ENCODE results near the gene MUC5AC. TPM values are rescaled to one million over a fixed set of nuclear protein-coding genes. Genes with fewer than 3 reads are reported as not detected.
A peak's percentile ranks its signal among the peaks of the same experiment; 100 is the strongest.

The MUC5AC gene
- total RNA-seq, 3 donors from 2014 or later: under 0.01 TPM; not detected in 1

DNA sequence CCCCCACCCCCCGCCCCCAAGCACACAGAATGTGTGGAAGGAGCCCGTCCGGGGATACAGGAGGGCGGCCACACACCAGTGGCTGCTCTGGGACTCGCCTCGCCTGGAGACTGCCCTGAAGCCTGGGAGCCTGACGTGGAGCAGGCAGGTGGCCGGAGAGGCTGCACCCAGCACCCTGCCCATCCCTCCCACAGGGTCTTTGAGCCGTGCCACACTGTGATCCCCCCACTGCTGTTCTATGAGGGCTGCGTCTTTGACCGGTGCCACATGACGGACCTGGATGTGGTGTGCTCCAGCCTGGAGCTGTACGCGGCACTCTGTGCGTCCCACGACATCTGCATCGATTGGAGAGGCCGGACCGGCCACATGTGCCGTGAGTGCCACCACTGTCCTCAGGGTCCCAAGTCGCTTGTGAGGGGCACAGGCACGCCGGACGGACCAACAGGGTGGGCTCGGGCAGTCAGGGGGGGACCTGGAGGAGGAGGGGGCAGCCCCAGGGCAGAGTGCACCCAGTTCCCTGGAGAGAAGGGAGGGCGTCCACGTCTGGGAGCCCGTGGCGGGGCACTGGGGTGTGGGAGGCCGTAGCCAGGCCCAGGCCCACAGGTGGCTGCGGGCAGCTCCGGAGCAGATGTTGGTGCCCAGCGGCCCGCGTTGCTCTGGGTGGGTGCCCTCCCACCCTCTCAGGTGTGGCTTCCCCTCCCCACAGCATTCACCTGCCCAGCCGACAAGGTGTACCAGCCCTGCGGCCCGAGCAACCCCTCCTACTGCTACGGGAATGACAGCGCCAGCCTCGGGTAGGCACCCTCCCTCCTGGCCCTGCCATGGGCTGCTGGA, 38.1 kb downstream of the MUC5AC start:
- Mint-ChIP-seq H3K4me3 (no peak overlapping the region), H3K36me3 (ENCODE audit: insufficient read depth) (no peaks in the 10 kb centered on the region), H3K9me3 (no peaks in the 10 kb centered on the region), H3K4me1 (ENCODE audit: low read depth) (no peaks in the 10 kb centered on the region), H3K27me3 (ENCODE audit: low read depth) (peaks cover 6% of the 10 kb centered on the region)
- DNase-seq (peak; percentile 3), ATAC-seq (no peak)

DNA sequence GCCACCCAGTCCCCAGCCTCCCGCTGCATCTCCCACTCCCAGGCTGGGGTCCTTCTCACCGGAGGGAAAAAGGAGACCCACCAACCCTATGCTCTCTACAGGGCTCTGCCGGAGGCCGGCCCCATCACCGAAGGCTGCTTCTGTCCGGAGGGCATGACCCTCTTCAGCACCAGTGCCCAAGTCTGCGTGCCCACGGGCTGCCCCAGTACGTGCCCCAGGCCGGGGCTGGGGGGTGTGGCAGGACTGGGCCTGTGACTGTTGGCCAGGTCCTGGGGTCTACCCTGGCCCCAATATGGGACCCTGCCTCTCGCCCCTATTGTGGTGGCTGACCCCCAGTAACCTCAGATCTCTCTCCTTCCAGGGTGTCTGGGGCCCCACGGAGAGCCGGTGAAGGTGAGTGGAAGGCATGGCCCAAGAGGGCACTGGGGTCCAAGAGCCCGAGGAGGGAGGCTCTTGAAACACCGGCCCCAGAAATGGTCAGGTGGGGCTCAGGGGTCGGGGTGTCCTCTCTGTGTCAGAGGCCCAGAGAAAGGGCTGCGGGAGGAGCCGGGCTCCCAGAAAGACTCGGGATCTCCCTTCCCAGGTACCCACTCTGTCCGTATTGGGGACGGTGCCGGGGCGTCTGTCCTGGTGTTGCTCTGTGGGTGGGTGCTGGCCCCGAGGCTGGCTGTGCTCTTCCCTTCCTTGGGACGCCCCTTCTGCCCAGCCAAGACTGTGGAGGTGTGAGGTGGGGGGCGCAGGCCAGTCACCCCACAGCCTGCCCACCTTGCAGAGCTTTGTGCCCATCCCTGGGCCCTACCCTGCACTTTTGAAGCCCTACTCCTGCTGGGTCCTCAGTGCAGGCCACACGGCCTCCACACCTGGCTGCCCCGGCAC, 39.0 kb downstream of the MUC5AC start:
- DNase-seq (peak; percentile 3), ATAC-seq (no peak)
- Mint-ChIP-seq H3K4me3 (no peak overlapping the region), H3K9me3 (no peaks in the 10 kb centered on the region), H3K4me1 (ENCODE audit: low read depth) (no peaks in the 10 kb centered on the region), H3K36me3 (ENCODE audit: insufficient read depth) (no peaks in the 10 kb centered on the region), H3K27me3 (ENCODE audit: low read depth) (peaks cover 6% of the 10 kb centered on the region)

DNA sequence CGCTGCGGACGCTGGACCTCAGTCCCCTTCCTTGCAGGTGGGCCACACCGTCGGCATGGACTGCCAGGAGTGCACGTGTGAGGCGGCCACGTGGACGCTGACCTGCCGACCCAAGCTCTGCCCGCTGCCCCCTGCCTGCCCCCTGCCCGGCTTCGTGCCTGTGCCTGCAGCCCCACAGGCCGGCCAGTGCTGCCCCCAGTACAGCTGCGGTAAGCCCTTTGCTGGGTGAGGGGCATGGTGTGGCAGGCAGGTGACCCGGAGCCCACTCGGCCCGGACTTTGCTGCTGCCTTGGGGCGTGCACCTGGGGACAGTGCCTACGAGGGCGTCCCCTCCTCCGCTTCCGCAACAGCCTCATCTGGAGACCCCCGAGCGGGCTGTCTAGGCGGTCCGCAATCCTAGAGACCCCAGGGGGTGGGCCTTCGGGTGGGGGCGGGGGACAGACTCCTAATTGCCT, 39.7 kb downstream of the MUC5AC start:
- no peak overlapping the region for H3K4me3 Mint-ChIP-seq

DNA sequence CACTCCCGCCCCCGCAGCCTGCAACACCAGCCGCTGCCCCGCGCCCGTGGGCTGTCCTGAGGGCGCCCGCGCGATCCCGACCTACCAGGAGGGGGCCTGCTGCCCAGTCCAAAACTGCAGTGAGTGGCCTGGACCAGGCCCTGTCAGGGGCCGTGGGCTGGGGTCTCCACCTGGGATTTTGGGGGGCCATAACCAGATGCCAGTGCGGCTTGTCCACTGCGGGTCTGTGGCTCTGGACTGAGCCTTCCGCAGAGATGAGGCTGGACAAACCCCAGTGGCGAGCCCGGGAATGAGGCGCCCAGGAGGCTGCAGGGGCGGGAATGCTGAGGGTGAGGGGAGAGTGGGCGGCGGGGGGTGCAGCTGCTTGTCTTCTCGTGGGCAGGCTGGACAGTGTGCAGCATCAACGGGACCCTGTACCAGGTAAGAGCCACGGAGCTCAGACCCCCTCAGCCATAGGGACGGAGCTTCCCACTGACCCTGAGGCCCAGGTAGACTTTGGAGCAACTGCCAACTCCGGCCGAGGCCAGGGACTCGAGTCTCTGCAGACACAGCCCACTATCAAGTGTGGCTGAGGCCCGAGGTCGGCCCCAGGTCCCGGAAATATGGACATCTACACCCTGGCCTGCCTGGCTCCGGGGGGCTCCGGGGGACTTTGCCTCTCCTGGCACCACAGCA, 40.3 kb downstream of the MUC5AC start:
- ATAC-seq (no peak), DNase-seq (peak; percentile 2)
- H3K4me3 Mint-ChIP-seq: no peak overlapping the region

More for the DNA sequence above, 39.7 kb downstream of the MUC5AC start:
- no peaks in the 10 kb centered on the region for H3K9me3 Mint-ChIP-seq
- H3K27me3 Mint-ChIP-seq (ENCODE audit: low read depth): peaks cover 6% of the 10 kb centered on the region
- no peaks in the 10 kb centered on the region for H3K4me1 Mint-ChIP-seq (ENCODE audit: low read depth)
- no peaks in the 10 kb centered on the region for H3K36me3 Mint-ChIP-seq (ENCODE audit: insufficient read depth)
- ATAC-seq (no peak), DNase-seq (peak; percentile 3)

DNA sequence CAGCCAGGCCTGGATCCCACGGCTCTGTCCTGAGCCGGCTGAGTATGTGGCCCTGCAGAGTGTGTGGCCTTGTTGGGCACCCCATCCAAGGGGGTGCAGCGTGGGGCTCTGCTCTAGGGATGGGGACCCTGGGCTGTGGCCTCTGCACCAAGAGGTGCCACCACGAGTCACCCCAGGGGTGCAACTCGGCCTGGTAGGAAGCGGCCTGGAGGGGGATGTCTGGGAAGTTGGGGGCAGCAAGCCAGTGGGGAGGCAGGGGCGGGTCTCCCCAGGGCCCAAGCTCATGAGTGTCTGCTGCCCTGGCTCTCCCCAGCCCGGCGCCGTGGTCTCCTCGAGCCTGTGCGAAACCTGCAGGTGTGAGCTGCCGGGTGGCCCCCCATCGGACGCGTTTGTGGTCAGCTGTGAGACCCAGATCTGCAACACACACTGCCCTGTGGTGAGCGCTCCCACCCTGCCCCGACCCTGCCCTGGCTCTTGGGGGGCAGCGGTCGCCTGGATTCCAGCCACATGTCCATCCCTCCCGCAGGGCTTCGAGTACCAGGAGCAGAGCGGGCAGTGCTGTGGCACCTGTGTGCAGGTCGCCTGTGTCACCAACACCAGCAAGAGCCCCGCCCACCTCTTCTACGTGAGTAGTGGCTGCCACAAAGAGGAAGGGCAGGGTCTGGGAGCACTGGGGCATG, 40.9 kb downstream of the MUC5AC start:
- Mint-ChIP-seq H3K4me1 (ENCODE audit: low read depth) (no peaks in the 10 kb centered on the region), H3K9me3 (no peaks in the 10 kb centered on the region), H3K36me3 (ENCODE audit: insufficient read depth) (no peaks in the 10 kb centered on the region), H3K4me3 (no peak overlapping the region), H3K27me3 (ENCODE audit: low read depth) (peaks cover 6% of the 10 kb centered on the region)
- ATAC-seq (no peak), DNase-seq (peak; percentile 3)

More for the DNA sequence above, 40.3 kb downstream of the MUC5AC start:
- no peaks in the 10 kb centered on the region for H3K36me3 Mint-ChIP-seq (ENCODE audit: insufficient read depth)
- H3K9me3 Mint-ChIP-seq: no peaks in the 10 kb centered on the region
- peaks cover 6% of the 10 kb centered on the region for H3K27me3 Mint-ChIP-seq (ENCODE audit: low read depth)
- H3K4me1 Mint-ChIP-seq (ENCODE audit: low read depth): no peaks in the 10 kb centered on the region

DNA sequence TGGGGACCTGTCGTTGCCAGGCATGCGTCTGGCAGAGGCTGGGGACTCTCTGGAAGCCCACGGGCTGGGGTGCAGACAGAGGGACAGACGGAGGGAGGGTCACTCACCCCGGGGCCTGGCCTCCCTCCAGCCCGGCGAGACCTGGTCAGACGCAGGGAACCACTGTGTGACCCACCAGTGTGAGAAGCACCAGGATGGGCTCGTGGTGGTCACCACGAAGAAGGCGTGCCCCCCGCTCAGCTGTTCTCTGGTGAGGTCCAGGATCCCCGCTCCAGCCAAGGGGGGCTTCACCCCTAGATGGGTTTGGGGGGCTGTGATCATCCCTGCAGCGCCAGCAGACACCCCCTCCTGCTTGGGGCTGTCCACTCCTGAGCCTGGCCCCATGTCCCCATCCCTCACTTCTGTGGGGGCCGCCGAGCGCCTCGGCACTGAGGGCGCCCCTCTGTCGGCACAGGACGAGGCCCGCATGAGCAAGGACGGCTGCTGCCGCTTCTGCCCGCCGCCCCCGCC, 41.5 kb downstream of the MUC5AC start:
- DNase-seq: no peak

DNA sequence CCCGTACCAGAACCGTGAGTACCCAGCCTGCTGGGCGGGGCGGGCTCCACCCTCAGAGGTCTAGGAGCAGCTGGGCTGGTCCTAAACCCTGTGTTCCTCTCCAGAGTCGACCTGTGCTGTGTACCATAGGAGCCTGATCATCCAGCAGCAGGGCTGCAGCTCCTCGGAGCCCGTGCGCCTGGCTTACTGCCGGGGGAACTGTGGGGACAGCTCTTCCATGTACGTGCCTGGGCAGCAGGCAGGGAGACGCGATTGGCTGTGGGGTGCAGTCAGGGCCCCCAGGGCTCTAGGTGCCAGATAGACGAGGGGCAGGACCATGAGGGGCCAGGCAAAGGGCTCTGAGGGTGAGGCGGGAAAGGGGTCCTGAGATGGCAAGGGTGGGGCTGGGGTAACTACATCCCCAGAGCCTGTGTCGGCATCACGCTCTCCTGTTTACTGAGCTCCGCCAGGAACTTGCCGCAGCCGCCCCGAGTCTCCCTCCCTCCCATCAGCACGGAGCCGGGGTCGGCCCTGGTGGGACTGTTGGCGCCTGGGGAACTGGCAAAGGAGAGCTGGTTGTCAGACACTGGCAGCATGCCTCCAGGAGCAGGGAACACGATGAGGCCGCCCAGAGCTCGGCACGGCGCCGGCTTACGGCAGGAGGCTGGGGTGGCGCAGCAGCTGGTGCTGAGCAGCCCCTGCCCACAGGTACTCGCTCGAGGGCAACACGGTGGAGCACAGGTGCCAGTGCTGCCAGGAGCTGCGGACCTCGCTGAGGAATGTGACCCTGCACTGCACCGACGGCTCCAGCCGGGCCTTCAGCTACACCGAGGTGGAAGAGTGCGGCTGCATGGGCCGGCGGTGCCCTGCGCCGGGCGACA, 42.2 kb downstream of the MUC5AC start:
- peaks cover 6% of the 10 kb centered on the region for H3K27me3 Mint-ChIP-seq (ENCODE audit: low read depth)
- DNase-seq: peak; percentile 3

More for the DNA sequence above, 41.5 kb downstream of the MUC5AC start:
- peaks cover 6% of the 10 kb centered on the region for H3K27me3 Mint-ChIP-seq (ENCODE audit: low read depth)
- H3K36me3 Mint-ChIP-seq (ENCODE audit: insufficient read depth): no peaks in the 10 kb centered on the region
- no peak for ATAC-seq
- H3K4me3 Mint-ChIP-seq: no peak overlapping the region
- H3K9me3 Mint-ChIP-seq: no peaks in the 10 kb centered on the region
- H3K4me1 Mint-ChIP-seq (ENCODE audit: low read depth): no peaks in the 10 kb centered on the region

DNA sequence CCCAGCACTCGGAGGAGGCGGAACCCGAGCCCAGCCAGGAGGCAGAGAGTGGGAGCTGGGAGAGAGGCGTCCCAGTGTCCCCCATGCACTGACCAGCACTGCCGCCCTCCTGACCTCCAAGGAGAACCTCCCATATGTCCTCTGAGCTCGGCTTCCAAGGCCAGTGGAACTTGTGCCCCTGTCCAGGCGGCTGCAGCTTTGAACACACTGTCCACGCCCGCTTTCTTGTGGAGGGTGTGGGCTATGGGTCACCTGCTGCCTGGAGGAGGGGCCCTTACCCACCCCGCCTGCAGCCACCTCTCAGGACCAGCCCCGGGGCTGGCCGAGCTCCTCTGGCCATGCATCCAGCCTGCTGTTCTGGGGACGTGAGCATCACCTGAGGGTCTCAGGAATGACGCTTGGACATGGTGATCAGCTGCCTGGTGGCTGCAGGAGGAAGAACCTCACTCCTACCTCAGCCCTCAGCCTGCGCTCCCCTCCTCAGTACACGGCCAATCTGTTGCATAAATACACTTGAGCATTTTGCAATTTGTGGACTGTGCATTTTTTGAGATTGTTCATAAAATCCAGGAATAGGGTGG, 42.9 kb downstream of the MUC5AC start:
- DNase-seq: peak; percentile 2
- H3K9me3 Mint-ChIP-seq: no peaks in the 10 kb centered on the region
- no peaks in the 10 kb centered on the region for H3K36me3 Mint-ChIP-seq (ENCODE audit: insufficient read depth)
- peaks cover 6% of the 10 kb centered on the region for H3K27me3 Mint-ChIP-seq (ENCODE audit: low read depth)
- no peaks in the 10 kb centered on the region for H3K4me1 Mint-ChIP-seq (ENCODE audit: low read depth)
- H3K4me3 Mint-ChIP-seq: no peak overlapping the region
- ATAC-seq: no peak

More for the DNA sequence above, 42.2 kb downstream of the MUC5AC start:
- H3K36me3 Mint-ChIP-seq (ENCODE audit: insufficient read depth): no peaks in the 10 kb centered on the region
- no peak overlapping the region for H3K4me3 Mint-ChIP-seq
- ATAC-seq: no peak
- no peaks in the 10 kb centered on the region for H3K4me1 Mint-ChIP-seq (ENCODE audit: low read depth)
- H3K9me3 Mint-ChIP-seq: no peaks in the 10 kb centered on the region

DNA sequence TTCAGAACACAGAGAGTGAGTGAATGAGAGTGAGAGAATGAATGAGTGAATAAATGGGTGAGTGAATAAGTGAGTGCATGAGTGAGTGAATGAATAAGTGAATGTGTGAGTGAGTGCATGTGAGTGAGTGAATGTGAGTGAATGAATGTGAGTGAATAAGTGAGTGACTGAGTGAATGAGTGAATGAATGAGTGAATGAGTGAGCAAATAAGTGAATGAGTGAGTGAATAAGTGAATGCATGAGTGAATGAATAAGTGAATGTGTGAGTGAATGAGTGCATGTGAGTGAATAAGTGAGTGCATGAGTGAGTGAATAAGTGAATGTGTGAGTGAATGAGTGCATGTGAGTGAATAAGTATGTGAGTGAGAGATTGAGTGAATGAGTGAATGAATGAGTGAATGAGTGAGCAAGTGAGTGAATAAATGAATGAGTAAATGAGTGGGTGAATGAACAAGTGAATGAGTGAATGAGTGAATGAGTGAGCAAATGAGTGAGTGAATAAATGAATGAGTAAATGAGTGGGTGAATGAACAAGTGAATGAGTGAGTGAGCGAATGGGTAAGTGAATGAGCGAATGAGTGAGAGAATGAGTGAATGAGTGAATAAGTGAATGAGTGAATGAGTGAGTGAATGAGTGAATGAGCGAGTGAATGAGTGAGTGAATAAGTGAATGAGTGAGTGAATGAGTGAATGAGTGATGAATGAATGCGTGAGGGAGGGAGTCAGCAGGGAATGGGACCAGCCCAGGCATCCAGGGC, 43.8 kb downstream of the MUC5AC start:
- Mint-ChIP-seq H3K27me3 (ENCODE audit: low read depth) (peaks cover 4% of the 10 kb centered on the region), H3K36me3 (ENCODE audit: insufficient read depth) (no peaks in the 10 kb centered on the region), H3K4me1 (ENCODE audit: low read depth) (no peaks in the 10 kb centered on the region), H3K4me3 (no peak overlapping the region), H3K9me3 (no peaks in the 10 kb centered on the region)
- DNase-seq: no peak
- no peak for ATAC-seq

DNA sequence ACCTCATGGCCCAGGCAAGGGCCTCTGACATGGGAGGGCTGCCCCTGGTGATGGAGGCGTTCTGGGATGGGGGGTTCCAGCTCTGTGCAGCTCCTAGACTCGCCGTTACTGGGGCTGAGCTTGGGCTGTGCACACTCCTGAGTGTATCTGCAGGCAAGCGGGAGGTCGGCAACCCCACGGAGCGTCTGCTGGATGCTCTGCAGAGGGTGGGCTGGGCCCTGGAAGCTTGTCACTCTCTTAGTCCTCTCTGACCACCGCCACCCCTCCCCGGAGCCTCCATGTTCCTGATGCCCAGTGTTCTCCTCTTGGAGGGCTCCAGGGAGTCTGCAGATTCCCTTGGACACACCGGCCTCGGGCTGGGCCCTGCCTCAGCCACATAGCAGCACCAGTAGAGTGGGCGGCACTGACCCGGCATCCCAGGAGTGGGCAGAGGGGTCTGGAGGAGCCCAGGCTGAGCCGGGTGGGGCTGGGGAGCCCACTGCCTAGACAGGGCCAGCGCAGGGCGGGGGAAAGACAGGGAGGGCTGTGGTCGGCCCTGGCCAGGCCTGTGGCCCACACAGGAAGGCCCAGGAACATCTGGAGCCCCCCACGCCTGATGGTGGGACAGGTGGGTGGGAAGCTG, 44.5 kb downstream of the MUC5AC start:
- Mint-ChIP-seq H3K27me3 (ENCODE audit: low read depth) (peaks cover 2% of the 10 kb centered on the region), H3K9me3 (no peaks in the 10 kb centered on the region), H3K4me3 (no peak overlapping the region), H3K36me3 (ENCODE audit: insufficient read depth) (no peaks in the 10 kb centered on the region), H3K4me1 (ENCODE audit: low read depth) (no peaks in the 10 kb centered on the region)
- ATAC-seq: peak in 1 of 2 donors; percentile 5
- DNase-seq: peak; percentile 4

DNA sequence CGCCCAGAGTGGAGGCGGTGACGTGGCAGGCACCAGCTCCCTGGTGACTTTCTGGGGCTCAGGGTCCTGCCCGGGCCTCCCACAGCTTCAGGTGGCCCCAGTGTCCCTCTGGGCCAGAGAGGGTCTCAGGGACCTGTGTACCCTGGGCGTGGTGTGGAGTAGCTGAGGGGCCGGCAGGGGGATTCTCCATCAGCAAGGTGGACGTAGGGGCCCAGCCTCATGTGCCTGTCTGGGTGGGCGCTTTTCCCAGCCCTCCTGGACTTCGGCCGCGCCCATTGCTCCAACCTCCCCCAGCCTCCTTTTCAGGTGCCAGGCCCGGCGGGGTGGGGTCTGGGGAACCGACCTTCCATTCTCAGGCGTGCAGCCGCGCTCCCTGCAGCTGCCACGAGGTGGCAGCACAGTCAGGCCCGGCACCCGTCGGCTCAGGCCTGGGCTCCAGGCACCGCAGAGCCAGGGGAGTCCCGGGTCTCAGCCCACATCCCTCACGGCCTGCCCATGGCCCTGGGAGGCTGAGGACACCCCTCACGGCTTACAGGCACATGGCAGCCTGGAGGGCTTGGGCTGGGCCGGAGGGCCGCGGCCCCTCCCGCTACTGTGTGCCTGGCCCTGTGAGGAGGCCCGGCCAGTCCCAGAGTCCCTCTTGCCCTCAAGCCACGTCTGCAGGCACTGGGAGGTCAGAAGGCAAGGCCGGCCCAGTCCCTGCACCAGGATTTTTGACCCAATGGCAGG, 45.2 kb downstream of the MUC5AC start:
- DNase-seq: peak; percentile 55
- Mint-ChIP-seq H3K4me3 (no peak overlapping the region), H3K27me3 (ENCODE audit: low read depth) (peaks cover 2% of the 10 kb centered on the region), H3K9me3 (no peaks in the 10 kb centered on the region), H3K36me3 (ENCODE audit: insufficient read depth) (no peaks in the 10 kb centered on the region), H3K4me1 (ENCODE audit: low read depth) (no peaks in the 10 kb centered on the region)
- ATAC-seq: peak; percentile 89 to 90
